Right atrium auricular region (tissue), 2 donors: Measurements from ENCODE around the gene CEP95. TPM values are rescaled to one million over a fixed set of nuclear protein-coding genes. Genes with fewer than 3 reads are reported as not detected.

ENCODE experiments used
- DNase-seq: peaks from one replicate; pipeline ENCODE4 v3.0.0-alpha.2; 2019; ENCODE audit warnings: low spot score
- H3K27ac ChIP-seq, 2 donors: fragments of 200-600 bp; sonication (generic); 1 replicate in 1 of 2; 2 replicates in 1 of 2; pipeline ENCODE4 v1.5.1; 2016 to 2019
- H3K27me3 ChIP-seq, 2 donors: fragments of 200-600 bp; sonication (generic); one replicate each; pipeline versions ENCODE4 v1.5.1 to v1.6.0; 2017 to 2019
- H3K36me3 ChIP-seq: fragments of 200-600 bp; sonication (generic); one replicate; pipeline ENCODE4 v1.5.1; 2016
- H3K4me1 ChIP-seq, 2 donors: fragments of 200-600 bp; sonication (generic); one replicate each; pipeline versions ENCODE4 v1.5.1 to v1.6.0; 2017 to 2019
- H3K4me3 ChIP-seq, 2 donors: fragments of 200-600 bp; sonication (generic); 1 replicate in 1 of 2; 2 replicates in 1 of 2; pipeline ENCODE4 v1.5.1; 2017 to 2019; ENCODE audit warnings: mild to moderate bottlenecking in 1 of 2, moderate library complexity in 1 of 2
- H3K9me3 ChIP-seq, 2 donors: fragments of 200-600 bp; sonication (generic); one replicate each; pipeline ENCODE4 v1.5.1; 2019
- CTCF ChIP-seq, 2 donors: fragments of 200-600 bp; sonication (generic); IDR thresholded peaks; one replicate each; pipeline ENCODE4 v1.5.1; 2019; ENCODE audit warnings: antibody characterized with exemption in 2 of 2
- total RNA-seq, 2 donors: library from RNA; depleted of rRNA; stranded (reverse); fragments of >200 nt; gene quantifications; one replicate each; pipeline ENCODE4 v1.1.0, GENCODE V29; 2016

CEP95 gene
- total RNA-seq, 2 donors from 2014 or later = 15.8 to 19.9 TPM

GRCh38 chr17:64540118-64540776, 33.5 kb downstream of the CEP95 start:
- H3K36me3 ChIP-seq = peaks cover 58% of the 10 kb centered on the region
- H3K4me3 ChIP-seq = no peak overlapping the region
- H3K27ac ChIP-seq = no peak overlapping the region
- no peak for TF ChIP-seq CTCF (IDR thresholded peaks at IDR 0.05)
- H3K4me1 ChIP-seq = no peaks in the 10 kb centered on the region
- H3K27me3 ChIP-seq = no peaks in the 10 kb centered on the region
- no peaks in the 10 kb centered on the region for H3K9me3 ChIP-seq
- no peak for DNase-seq

- H3K4me1 ChIP-seq = no peaks in the 10 kb centered on the region
- no peak for TF ChIP-seq CTCF (IDR thresholded peaks at IDR 0.05)
- H3K27ac ChIP-seq = no peak overlapping the region
- no peak for DNase-seq
- no peaks in the 10 kb centered on the region for H3K9me3 ChIP-seq
- H3K36me3 ChIP-seq = peaks cover 61% of the 10 kb centered on the region
- no peak overlapping the region for H3K4me3 ChIP-seq
- H3K27me3 ChIP-seq = no peaks in the 10 kb centered on the region
Observed at GRCh38 chr17:64544742-64545141, 38.0 kb downstream of the CEP95 start.

GRCh38 chr17:64546716-64547115, 39.9 kb downstream of the CEP95 start:
- no peak for DNase-seq
- no peaks in the 10 kb centered on the region for H3K27me3 ChIP-seq
- peaks cover 53% of the 10 kb centered on the region for H3K36me3 ChIP-seq
- H3K9me3 ChIP-seq = no peaks in the 10 kb centered on the region
- H3K27ac ChIP-seq = no peak overlapping the region
- TF ChIP-seq CTCF (IDR thresholded peaks at IDR 0.05) = no peak
- H3K4me1 ChIP-seq = no peaks in the 10 kb centered on the region
- H3K4me3 ChIP-seq = no peak overlapping the region

GRCh38 chr17:64547319-64547718, 40.5 kb downstream of the CEP95 start:
- no peak overlapping the region for H3K27ac ChIP-seq
- H3K36me3 ChIP-seq = peaks cover 47% of the 10 kb centered on the region
- TF ChIP-seq CTCF (IDR thresholded peaks at IDR 0.05) = no peak
- no peak overlapping the region for H3K4me3 ChIP-seq
- H3K4me1 ChIP-seq = no peaks in the 10 kb centered on the region
- no peaks in the 10 kb centered on the region for H3K27me3 ChIP-seq
- DNase-seq = no peak
- no peaks in the 10 kb centered on the region for H3K9me3 ChIP-seq

GRCh38 chr17:64551461-64551860, 44.7 kb downstream of the CEP95 start:
- no peak overlapping the region for H3K4me3 ChIP-seq
- H3K4me1 ChIP-seq = no peaks in the 10 kb centered on the region
- peaks cover 46% of the 10 kb centered on the region for H3K36me3 ChIP-seq
- no peak overlapping the region for H3K27ac ChIP-seq
- no peak for TF ChIP-seq CTCF (IDR thresholded peaks at IDR 0.05)
- H3K9me3 ChIP-seq = no peaks in the 10 kb centered on the region
- DNase-seq = no peak
- no peaks in the 10 kb centered on the region for H3K27me3 ChIP-seq
